K562 (cell line): Measurements from ENCODE around the gene C5orf47. TPM values are rescaled to one million over a fixed set of nuclear protein-coding genes. Genes with fewer than 3 reads are reported as not detected.

Experiments
- ZBTB40 ChIP-seq, 2 experiments: fragments of 450-650 bp in 1 of 2; sonication (generic) in 1 of 2; formaldehyde crosslinking in 1 of 2; IDR thresholded peaks; 2 replicates each; pipeline versions ENCODE4 v1.7.1 to v1.9.0; 2016 to 2022; ENCODE audit warnings: inconsistent platforms in 1 of 2, mild to moderate bottlenecking in 1 of 2, missing genetic modification reagents in 1 of 2
- ZNF354B ChIP-seq: fragments of 250-450 bp; sonication (Bioruptor Pico); IDR thresholded peaks from 2 replicates; pipeline ENCODE4 v1.4.0; 2020
- polyA plus RNA-seq, 8 experiments: library from polyadenylated mRNA; depleted of rRNA in 4 of 8; stranded (reverse) in 5 of 8; unstranded in 3 of 8; fragments of >200 nt; fragmentation: Nextera tagmentation in 2 of 8; fragmentation: Illumina TruSeq in 1 of 8; extraction: Ambion mirVana in 2 of 8; extraction: Trizol in 1 of 8; gene quantifications; 2 replicates each; pipeline versions ENCODE4 v1.2.1 to v1.2.3, GENCODE V29; 2011 to 2014; ENCODE audit warnings: inconsistent platforms in 1 of 8, missing spikeins in 1 of 8
- total RNA-seq, 7 experiments: library from RNA; depleted of rRNA in 6 of 7; stranded (reverse); fragments of >200 nt in 6 of 7; fragmentation: Illumina TruSeq in 2 of 7; extraction: Trizol in 2 of 7; gene quantifications; 2 replicates each; pipeline versions ENCODE4 v1.2.1 to v1.2.3, GENCODE V29; 2011 to 2021; ENCODE audit warnings: low replicate concordance in 1 of 7

Gene C5orf47
- total and polyA plus RNA-seq, 9 of the 15 experiments (the other 6 are each of a cell fraction or from before 2014, with no cell fraction given): 0.08 TPM; not detected in 8

- TF ChIP-seq ZBTB40 (IDR thresholded peaks at IDR 0.05) (no peak), ZBTB40 (CRISPR knock-in tag; IDR thresholded peaks at IDR 0.05) (no peak), ZNF354B (no peak)
- TF ChIP-seq, all 486 proteins: peak for 11
Measured at GRCh38 chr5:173950829-173951228, 38.1 kb upstream of the C5orf47 start (continued).
